WERI-Rb-1 (cell line): ENCODE data around the gene RAB26.

Experiments
- DNase-seq: peaks from one replicate; pipeline ENCODE4 v3.0.0-alpha.2; 2020
- H3K27ac ChIP-seq: fragments of 250-450 bp; sonication (Bioruptor Pico); 2 replicates; pipeline ENCODE4 v1.5.1; 2020; ENCODE audit warnings: mild to moderate bottlenecking, moderate library complexity
- H3K27me3 ChIP-seq: fragments of 250-450 bp; sonication (Bioruptor Pico); 2 replicates; pipeline ENCODE4 v1.5.1; 2021; ENCODE audit warnings: mild to moderate bottlenecking, low read depth, moderate library complexity; ENCODE audit not compliant: insufficient read depth, severe bottlenecking
- H3K36me3 ChIP-seq: fragments of 250-450 bp; sonication (Bioruptor Pico); 2 replicates; pipeline ENCODE4 v1.5.1; 2020; ENCODE audit warnings: mild to moderate bottlenecking, moderate library complexity
- H3K4me3 ChIP-seq: 2 replicates; pipeline ENCODE4 v1.5.1; 2011; ENCODE audit warnings: low read depth, mild to moderate bottlenecking, control low read depth, low read length
- H3K9me3 ChIP-seq: fragments of 250-450 bp; sonication (Bioruptor Pico); 2 replicates; pipeline ENCODE4 v1.5.1; 2021; ENCODE audit warnings: mild to moderate bottlenecking, moderate library complexity; ENCODE audit not compliant: severe bottlenecking
- TF ChIP-seq, protein P1 (sequence below): IDR thresholded peaks from 2 replicates; pipeline ENCODE4 v1.5.1; 2011; ENCODE audit warnings: low read depth, mild to moderate bottlenecking, control low read depth, inconsistent platforms, low read length

RAB26 gene

DNA sequence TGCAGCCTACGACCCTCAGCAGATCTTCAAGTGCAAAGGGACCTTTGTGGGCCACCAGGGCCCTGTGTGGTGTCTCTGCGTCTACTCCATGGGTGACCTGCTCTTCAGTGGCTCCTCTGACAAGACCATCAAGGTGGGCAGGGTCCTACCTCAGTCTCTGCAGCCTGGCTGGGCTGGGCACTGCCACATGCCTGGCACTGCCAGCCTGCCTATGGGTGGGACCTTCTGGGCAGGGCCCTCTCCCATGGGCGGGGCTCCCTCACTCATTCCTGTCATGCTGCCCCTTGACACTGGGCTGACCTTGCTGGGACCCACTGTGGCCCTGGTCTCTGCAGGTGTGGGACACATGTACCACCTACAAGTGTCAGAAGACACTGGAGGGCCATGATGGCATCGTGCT is 25.5 kb downstream of the RAB26 start:
- Histone ChIP-seq H3K27me3 (no peaks in the 10 kb centered on the region), H3K27ac (no peak overlapping the region), H3K9me3 (no peaks in the 10 kb centered on the region), H3K4me3 (no peak overlapping the region), H3K36me3 (peaks cover 62% of the 10 kb centered on the region)
- TF ChIP-seq, protein P1, sequence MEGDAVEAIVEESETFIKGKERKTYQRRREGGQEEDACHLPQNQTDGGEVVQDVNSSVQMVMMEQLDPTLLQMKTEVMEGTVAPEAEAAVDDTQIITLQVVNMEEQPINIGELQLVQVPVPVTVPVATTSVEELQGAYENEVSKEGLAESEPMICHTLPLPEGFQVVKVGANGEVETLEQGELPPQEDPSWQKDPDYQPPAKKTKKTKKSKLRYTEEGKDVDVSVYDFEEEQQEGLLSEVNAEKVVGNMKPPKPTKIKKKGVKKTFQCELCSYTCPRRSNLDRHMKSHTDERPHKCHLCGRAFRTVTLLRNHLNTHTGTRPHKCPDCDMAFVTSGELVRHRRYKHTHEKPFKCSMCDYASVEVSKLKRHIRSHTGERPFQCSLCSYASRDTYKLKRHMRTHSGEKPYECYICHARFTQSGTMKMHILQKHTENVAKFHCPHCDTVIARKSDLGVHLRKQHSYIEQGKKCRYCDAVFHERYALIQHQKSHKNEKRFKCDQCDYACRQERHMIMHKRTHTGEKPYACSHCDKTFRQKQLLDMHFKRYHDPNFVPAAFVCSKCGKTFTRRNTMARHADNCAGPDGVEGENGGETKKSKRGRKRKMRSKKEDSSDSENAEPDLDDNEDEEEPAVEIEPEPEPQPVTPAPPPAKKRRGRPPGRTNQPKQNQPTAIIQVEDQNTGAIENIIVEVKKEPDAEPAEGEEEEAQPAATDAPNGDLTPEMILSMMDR, result no peak
- no peak for DNase-seq

DNA sequence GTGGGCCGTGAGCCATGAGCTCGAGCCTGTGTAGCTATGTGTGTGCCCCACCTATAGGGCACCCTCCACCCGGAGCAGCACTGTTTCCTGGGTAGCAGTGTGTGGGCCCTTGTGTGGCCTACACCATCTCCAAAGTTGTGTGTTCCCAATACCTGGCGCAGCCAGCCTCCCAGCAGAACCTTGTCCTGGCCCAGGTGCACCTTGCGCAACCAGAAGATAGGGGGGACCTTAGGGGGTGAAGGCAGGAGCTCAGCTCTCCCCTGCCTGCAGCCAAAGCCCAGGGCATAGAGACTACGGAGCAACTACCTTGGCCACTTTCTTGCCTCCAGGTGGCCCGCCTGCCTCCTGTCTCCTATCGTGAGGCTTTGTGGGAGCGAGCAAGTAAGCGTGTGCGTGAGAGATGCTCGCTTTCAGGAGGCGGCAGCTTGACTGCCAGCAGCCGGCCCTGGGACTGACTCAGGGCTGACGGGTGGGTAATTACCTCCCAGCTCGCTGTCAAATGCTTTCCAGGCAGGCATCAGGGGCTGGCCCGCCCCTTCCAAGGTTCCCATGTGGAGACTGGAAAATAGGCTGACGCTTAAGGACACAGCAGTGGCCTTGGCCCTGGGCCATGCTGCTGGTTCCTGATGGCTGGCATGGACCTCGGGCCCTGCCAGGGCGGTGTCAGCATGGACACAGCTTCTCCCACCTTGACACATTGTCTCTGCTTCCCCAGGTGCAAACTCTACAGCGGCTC is 26.1 kb downstream of the RAB26 start:
- H3K9me3 ChIP-seq, result no peaks in the 10 kb centered on the region
- no peak overlapping the region for H3K27ac ChIP-seq
- H3K4me3 ChIP-seq, result no peak overlapping the region
- H3K27me3 ChIP-seq, result no peaks in the 10 kb centered on the region
- peaks cover 64% of the 10 kb centered on the region for H3K36me3 ChIP-seq
- no peak for DNase-seq
- TF ChIP-seq, protein P1, result no peak

DNA sequence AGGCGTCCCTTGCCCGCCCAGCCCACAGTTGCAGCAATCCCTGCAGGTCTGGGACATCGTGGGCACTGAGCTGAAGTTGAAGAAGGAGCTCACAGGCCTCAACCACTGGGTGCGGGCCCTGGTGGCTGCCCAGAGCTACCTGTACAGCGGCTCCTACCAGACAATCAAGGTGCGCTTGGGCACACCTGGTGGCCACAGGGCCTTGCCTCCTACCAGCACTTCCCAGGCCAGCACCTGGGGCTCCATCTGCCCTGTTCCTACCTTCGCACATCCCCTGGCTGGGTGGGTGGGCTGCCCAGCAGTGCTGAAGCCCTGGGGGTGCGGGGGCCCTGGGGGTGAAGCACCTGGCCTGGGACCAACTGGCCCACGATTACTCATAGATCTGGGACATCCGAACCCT is 27.0 kb downstream of the RAB26 start:
- no peaks in the 10 kb centered on the region for H3K9me3 ChIP-seq
- TF ChIP-seq, protein P1, result no peak
- no peak for DNase-seq
- H3K36me3 ChIP-seq, result peaks cover 67% of the 10 kb centered on the region
- no peak overlapping the region for H3K4me3 ChIP-seq
- H3K27ac ChIP-seq, result no peak overlapping the region
- no peaks in the 10 kb centered on the region for H3K27me3 ChIP-seq

DNA sequence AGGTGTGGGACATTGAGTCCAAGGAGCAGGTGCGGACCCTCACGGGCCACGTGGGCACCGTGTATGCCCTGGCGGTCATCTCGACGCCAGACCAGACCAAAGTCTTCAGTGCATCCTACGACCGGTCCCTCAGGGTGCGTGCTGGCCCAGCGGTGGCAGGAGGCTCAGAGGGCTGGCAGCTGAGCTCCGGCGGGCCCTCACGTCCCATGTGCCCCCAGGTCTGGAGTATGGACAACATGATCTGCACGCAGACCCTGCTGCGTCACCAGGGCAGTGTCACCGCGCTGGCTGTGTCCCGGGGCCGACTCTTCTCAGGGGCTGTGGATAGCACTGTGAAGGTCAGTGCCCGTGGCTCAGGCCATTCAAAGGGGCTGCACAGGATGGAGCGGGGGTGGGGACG is 27.6 kb downstream of the RAB26 start:
- no peak overlapping the region for H3K27ac ChIP-seq
- peaks cover 72% of the 10 kb centered on the region for H3K36me3 ChIP-seq
- TF ChIP-seq, protein P1, result no peak
- no peak for DNase-seq
- H3K27me3 ChIP-seq, result no peaks in the 10 kb centered on the region
- H3K4me3 ChIP-seq, result no peak overlapping the region
- no peaks in the 10 kb centered on the region for H3K9me3 ChIP-seq

DNA sequence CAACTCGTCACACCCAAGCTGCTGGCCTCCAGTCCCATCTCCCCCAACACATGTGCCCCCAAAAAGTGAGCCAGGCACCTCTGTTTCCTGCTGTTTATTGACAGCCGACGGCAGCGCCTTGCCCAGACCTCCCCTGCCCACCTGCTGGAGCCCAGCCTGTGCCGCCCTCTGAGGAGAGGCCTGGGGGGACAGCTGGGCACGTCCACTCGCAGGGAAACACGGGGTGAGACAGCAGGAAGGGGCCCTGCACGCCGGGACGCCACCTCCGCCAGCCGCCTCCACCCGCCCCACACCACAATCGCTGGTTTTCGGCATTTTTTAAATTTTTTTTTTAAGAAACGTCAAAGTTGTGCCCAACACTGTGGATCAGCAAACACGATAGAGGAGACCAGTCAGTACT is 28.7 kb downstream of the RAB26 start:
- Histone ChIP-seq H3K27me3 (no peaks in the 10 kb centered on the region), H3K9me3 (no peaks in the 10 kb centered on the region), H3K4me3 (no peak overlapping the region), H3K27ac (no peak overlapping the region), H3K36me3 (peaks cover 71% of the 10 kb centered on the region)
- TF ChIP-seq, protein P1, result no peak
- no peak for DNase-seq

DNA sequence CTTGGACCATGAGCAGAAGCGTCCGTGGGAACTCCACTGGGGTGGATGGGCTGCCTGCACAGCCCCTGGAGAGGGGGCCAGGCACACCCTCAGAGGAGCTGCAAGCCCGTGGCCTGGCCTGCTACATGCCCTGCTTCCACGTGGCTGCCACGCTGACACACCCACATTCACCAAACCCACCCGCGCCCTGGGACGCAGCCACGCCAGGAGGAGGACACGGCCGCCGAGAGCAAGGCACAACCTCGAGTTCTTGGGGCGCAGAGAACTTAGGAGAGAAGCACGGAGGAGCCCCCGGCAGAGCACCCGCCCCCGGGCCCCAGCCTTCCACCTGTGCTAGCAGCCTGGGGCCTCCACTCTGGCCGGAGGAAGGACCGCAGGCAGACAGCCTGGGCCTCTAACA is 29.1 kb downstream of the RAB26 start:
- DNase-seq, result no peak
- TF ChIP-seq, protein P1, result no peak
- Histone ChIP-seq H3K27me3 (no peaks in the 10 kb centered on the region), H3K9me3 (no peaks in the 10 kb centered on the region), H3K27ac (no peak overlapping the region), H3K36me3 (peaks cover 75% of the 10 kb centered on the region), H3K4me3 (no peak overlapping the region)
